GM04504 (cell line): ENCODE measurements around the gene TMEM45A.
A peak's percentile ranks its signal among the peaks of the same experiment; 100 is the strongest.
"Not testable (repeated sequence)": the region's sequence is repeated elsewhere in the genome, so short reads cannot be mapped to it uniquely, and the experiment has no call there.

ENCODE experiments used
- DNase-seq: peaks from one replicate; pipeline ENCODE4 v3.0.0-alpha.2; 2012; ENCODE audit warnings: low read depth

The TMEM45A gene

DNA sequence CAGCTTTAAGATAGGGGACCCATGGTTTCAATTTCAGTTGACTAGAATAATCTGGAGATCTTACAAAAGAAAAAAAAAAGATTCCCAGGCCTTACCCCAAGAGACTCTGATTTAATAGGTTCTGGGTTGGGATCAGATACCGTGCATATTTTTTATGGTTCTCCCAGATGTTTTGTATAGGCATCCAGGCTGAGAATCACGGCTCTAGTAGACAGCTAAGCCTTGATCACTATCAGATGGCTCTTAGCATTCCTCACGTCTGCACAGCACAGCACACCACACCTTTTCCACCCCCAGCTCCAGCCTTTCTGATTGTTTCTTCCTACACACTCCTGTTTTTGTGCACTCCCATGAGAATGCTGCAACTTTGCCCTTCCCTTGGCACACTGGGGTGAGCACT is 40.8 kb downstream of the TMEM45A start:
- peak; percentile 92 for DNase-seq

GRCh38 chr3:100535610-100535943 is 43.2 kb downstream of the TMEM45A start:
- no peak for DNase-seq

DNA sequence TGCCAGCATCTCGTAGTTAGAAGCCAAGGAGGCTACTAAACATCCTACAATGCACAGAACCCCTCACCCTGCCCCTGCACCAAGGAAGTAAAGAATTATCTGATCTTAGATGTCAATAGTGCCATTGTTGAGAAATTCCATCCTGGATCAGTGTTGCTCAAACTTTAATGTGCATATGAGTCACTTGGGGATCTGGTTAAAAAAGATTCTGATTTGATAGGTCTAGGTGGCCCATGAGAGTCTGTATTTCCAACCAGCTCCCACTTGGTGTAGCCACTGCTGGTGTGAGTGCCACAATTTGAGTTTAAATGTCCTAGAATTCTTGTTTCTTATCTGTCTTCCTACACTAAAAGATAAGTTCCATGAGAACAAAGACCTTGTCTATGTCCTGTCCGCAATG is 43.7 kb downstream of the TMEM45A start:
- no peak for DNase-seq

DNA sequence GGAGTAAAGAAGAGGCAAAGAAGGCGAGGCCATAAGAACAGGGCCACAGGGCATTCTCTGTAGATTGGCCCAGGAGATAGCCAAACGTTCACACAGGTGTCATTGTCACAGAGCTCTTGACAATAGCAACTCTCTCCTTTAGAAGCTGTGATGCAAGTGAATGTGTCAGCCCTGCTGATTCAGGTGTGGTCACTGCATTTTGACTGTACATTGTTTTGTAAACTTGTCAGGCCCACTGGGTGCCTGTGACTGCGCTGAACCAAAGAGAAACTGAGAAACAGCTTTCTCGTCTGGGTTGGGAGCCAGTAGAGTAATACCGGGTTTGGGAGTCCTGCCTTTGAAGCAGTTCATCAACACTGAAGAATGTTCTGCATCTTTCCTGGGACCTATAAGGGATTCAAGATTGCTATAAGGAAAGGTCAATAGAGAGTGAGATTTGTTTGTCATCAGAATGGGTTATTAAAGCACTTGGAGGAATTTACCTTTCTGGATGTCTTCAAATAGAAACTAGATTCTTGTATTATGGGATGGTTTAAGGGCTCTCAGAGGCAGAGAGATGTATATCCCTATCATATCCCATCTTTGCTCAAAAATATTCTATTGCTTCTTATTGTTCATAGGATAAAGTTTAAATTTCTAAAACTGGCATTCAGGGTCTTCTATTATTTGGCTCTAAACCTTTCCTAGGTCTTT is 45.4 kb downstream of the TMEM45A start:
- DNase-seq: no peak

- no peak for DNase-seq
These were observed 45.9 kb downstream of the TMEM45A start for GRCh38 chr3:100538339-100538706.

- DNase-seq: no peak
These were observed 48.4 kb downstream of the TMEM45A start for GRCh38 chr3:100540791-100541334.

DNA sequence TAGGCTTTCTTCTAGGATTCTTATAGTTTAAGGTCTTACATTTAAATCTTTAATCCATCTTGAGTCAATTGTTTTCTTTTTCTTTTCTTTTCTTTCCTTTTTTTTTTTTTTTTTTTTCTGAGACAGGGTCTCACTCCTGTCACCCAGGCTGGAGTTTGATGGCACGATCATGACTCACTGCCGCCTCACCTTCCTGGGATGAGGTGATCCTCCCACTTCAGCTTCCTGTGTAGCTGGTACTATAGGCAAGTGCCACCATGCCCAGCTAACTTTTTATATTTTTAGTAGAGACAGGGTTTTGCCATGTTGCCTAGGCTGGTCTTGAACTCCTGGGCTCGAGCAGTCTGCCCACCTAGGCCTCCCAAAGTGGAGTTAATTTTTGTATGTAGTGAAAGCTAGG is 49.0 kb downstream of the TMEM45A start:
- DNase-seq: not testable (repeated sequence)

GRCh38 chr3:100545371-100545770 is 53.0 kb downstream of the TMEM45A start:
- no peak for DNase-seq

DNA sequence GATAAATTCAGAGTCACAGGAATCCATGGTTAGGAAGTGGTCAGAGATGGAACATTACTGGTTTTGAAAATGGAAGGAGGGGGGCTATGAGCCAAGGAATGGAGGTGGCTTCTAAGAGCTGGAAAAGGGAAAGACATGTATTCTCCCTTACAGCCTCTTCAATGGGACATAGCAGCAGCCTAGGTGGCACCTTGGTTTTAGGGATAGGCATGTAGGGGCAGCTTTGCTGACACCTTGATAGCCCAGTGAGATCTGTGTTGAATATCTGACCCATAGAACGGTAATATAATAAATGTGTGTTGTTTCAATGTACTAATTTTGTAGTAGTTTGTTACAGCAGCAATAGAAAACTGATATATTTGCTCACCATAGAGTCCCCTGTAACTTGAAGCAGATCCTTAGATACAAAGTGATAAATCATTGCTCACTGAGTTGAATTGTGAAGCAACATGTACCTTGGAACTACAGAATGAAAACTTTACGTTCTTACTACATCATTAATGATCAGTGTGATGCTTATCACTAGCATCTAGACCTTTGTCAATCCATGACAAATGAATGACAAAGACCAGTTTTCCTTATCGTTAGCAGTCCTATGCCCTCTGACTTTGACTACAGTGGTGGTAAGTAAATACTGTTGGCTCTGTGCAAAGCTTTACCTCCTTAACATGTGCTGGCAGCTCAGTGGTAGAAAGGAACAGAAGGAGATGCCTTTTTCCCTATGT is 53.8 kb downstream of the TMEM45A start:
- no peak for DNase-seq

- DNase-seq: no peak
These were observed 55.6 kb downstream of the TMEM45A start for GRCh38 chr3:100548053-100548452.

GRCh38 chr3:100553618-100554372 is 61.4 kb downstream of the TMEM45A start:
- no peak for DNase-seq

GRCh38 chr3:100554373-100554676 is 61.9 kb downstream of the TMEM45A start:
- DNase-seq: no peak

DNA sequence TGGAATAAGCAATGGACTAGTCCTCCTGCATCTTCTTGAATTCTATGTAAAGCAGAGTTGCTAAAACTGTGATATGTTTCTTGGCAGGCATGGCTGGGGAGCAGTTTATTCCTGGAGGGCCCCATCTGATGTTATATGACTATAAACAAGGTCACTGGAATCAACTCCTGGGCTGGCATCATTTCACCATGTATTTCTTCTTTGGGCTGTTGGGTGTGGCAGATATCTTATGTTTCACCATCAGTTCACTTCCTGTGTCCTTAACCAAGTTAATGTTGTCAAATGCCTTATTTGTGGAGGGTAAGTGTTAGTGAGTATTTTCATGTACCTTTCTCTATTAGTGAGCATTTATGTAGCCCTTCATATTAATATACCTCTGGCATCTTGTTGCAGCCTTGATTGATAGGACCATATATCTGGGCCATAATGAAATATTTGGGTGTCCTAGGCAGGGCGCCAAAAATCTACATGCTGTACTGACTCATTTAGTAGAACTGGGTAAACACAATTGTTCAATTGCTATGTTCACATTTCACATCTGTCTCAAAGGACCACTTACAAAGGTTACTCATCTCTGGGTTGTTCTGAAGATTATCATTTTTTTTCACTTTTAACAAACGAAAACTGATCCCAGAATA is 64.4 kb downstream of the TMEM45A start:
- no peak for DNase-seq

DNA sequence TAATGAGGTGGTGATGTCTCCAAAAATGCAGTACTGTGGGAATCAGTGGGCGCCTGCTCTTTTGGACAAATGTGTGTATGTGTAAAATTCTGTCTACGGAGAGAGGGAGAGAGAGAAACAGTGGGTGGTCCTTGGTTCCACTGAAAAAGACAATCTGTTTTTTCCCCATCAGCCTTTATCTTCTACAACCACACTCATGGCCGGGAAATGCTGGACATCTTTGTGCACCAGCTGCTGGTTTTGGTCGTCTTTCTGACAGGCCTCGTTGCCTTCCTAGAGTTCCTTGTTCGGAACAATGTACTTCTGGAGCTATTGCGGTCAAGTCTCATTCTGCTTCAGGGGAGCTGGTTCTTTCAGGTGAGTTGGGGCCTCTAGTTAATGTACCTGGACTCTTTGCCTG is 65.8 kb downstream of the TMEM45A start:
- no peak for DNase-seq

- no peak for DNase-seq
These were observed 68.0 kb downstream of the TMEM45A start for GRCh38 chr3:100560426-100560825.

DNA sequence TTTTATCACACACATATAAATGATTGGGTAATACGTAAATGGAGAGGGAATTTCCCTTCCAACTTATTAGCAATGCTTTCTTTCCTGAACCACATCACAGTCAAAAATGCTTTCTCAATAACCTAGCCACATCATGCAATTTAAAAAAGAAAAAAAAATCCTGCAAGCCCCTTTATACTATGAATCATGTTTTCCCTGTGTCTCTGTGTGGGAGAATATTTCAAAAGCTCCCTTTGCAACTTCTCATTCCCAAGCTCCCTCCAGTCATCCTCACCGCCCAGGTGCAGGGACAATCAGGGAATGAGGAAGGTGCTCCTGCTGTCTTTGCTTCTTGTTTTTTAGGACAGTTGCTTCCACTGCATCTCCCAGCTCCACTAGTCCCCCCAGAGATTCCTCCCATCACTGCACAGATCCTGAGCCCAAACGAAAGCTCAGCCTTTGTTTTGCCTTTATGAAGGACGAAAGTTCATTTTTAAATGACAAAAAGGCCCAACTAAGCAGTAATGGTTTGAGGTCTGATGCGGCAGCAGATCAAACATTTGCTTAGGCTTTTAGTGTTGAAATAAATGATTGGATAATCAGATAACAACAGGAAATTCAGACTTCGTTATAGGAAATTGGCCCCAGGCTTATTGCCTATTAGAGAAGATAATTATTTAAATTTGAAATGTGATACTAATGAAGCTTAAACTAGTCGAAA is 69.2 kb downstream of the TMEM45A start:
- peak; percentile 53 for DNase-seq

DNA sequence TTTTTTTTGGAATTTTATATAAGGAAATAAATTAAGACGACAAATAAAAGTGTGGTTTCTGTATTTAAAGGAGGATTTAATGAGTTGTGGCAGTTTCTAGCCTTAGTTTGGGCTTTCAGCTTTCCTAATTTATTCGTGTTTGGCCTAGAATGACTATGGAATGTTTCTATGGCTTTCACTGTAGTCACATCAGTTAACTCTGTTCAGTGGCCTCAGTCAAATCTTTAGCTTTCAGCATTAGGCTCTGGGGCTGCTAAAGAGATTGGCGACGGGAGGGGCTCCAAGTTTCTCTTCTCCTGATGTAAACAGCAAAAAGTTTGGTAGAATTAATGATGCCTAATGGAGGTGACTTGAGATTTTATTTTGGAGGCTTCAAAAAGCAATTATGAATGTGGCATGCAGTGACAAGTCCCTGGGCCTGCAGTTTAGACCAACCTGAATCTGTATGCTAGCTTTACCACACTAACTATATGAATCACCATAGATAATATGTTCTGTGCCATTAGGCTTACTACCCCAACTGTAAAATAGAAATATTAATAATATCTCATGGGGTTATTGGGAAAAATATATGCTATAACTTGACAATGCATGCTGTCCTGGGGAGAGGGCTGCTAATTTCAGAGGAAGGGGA is 69.9 kb downstream of the TMEM45A start:
- no peak for DNase-seq

- no peak for DNase-seq
These were observed 70.8 kb downstream of the TMEM45A start for GRCh38 chr3:100563228-100563627.

GRCh38 chr3:100563652-100564211 is 71.3 kb downstream of the TMEM45A start:
- DNase-seq: no peak

GRCh38 chr3:100570811-100571210 is 78.4 kb downstream of the TMEM45A start:
- DNase-seq: no peak

- no peak for DNase-seq
These were observed 82.1 kb downstream of the TMEM45A start for GRCh38 chr3:100574536-100574935.
